A673 (cell line): ENCODE data around the gene CKMT2. TPM values are rescaled to one million over a fixed set of nuclear protein-coding genes. Genes with fewer than 3 reads are reported as not detected.

Experiments
- BruUV-seq: library from RNA; stranded (reverse); fragments of 400-500 nt; replicated peaks from 2 replicates; lab custom pipeline; 2021; lab: Mats Ljungman, UMichigan
- CTCF ChIA-PET: fragments of 300-600 bp; sonication (Branson Sonifier 250); formaldehyde crosslinking; loops from one replicate; lab custom pipeline; 2022; ENCODE audit warnings: antibody characterized with exemption; lab: Charles Lee
- POLR2A ChIA-PET: fragments of 300-600 bp; sonication (Branson Sonifier 250); formaldehyde crosslinking; loops from one replicate; lab custom pipeline; 2022; ENCODE audit warnings: antibody characterized with exemption; ENCODE audit not compliant: low non-redundant PET; lab: Charles Lee
- DNase-seq: peaks from one replicate; pipeline ENCODE4 v3.0.0-alpha.2; 2015; ENCODE audit warnings: low spot score
- H3K27ac ChIP-seq: fragments of 200-600 bp; sonication (generic); 2 replicates; pipeline ENCODE4 v1.5.1; 2016; ENCODE audit warnings: mixed run types, low read depth, mild to moderate bottlenecking, mixed read lengths, antibody characterized with exemption, low read length; ENCODE audit not compliant: poor library complexity, severe bottlenecking
- H3K27me3 ChIP-seq: fragments of 200-600 bp; sonication (generic); replicated peaks from 2 replicates; pipeline ENCODE4 v1.6.1; 2017; ENCODE audit warnings: mixed run types, low read depth, mild to moderate bottlenecking, mixed read lengths, antibody characterized with exemption, low read length; ENCODE audit not compliant: insufficient read depth, poor library complexity
- H3K36me3 ChIP-seq: fragments of 200-600 bp; sonication (generic); 2 replicates; pipeline ENCODE4 v1.6.1; 2016; ENCODE audit warnings: mixed run types, mild to moderate bottlenecking, mixed read lengths, antibody characterized with exemption, low read length; ENCODE audit not compliant: insufficient read depth, poor library complexity, severe bottlenecking
- H3K4me1 ChIP-seq: fragments of 200-600 bp; sonication (generic); 2 replicates; pipeline ENCODE4 v1.6.1; 2017; ENCODE audit warnings: mixed run types, mild to moderate bottlenecking, mixed read lengths, antibody characterized with exemption, low read length; ENCODE audit not compliant: insufficient read depth, poor library complexity, severe bottlenecking
- H3K4me3 ChIP-seq: fragments of 200-600 bp; sonication (generic); 2 replicates; pipeline ENCODE4 v1.5.1; 2016; ENCODE audit warnings: low read depth, mixed run types, mild to moderate bottlenecking, mixed read lengths, low read length; ENCODE audit not compliant: poor library complexity, severe bottlenecking
- H3K9me3 ChIP-seq: fragments of 200-600 bp; sonication (generic); 2 replicates; pipeline ENCODE4 v1.6.1; 2016; ENCODE audit warnings: mixed run types, low read depth, mild to moderate bottlenecking, mixed read lengths, antibody characterized with exemption, low read length; ENCODE audit not compliant: poor library complexity, severe bottlenecking
- CTCF ChIP-seq: fragments of 300-800, 200-600 bp; sonication (generic); conservative IDR thresholded peaks from 2 replicates; pipeline ENCODE4 v1.5.1; 2017; ENCODE audit warnings: low read depth, mild to moderate bottlenecking, antibody characterized with exemption, low read length, moderate library complexity, mixed read lengths
- EZH2 ChIP-seq: fragments of 200-600 bp; sonication (generic); IDR thresholded peaks from 2 replicates; pipeline ENCODE4 v1.6.1; 2017; ENCODE audit warnings: borderline replicate concordance, low read depth, mild to moderate bottlenecking, mixed read lengths, antibody characterized with exemption, low read length; ENCODE audit not compliant: poor library complexity, severe bottlenecking
- intact Hi-C: fragments of 100-400 bp; cut with micrococcal nuclease; formaldehyde crosslinking; loops from one replicate; pipeline ENCODE4 v1.10.0; 2022; ENCODE audit not compliant: unreplicated experiment
- total RNA-seq: library from RNA; stranded (reverse); gene quantifications from 2 replicates; pipeline ENCODE4 v1.2.3, GENCODE V29; 2021

The CKMT2 gene
- total RNA-seq, 1 experiment from 2014 or later = not detected

- intact Hi-C loops = loop anchor here (2.0 to 10.0 kb wide), 4 partner anchors 391 to 711 kb away; partner anchors contain the start of gene FAM151B
- Histone ChIP-seq H3K4me1 (peaks cover 5% of the 10 kb centered on the region), H3K36me3 (no peaks in the 10 kb centered on the region), H3K4me3 (no peak overlapping the region), H3K9me3 (no peaks in the 10 kb centered on the region), H3K27ac (no peak overlapping the region), H3K27me3 (no peaks in the 10 kb centered on the region)
- no TSS peak for BruUV-seq
- POLR2A ChIA-PET = no interaction called here
- DNase-seq = no peak
- CTCF ChIA-PET = interaction anchor here (0.5 to 1.0 kb wide), 3 partner anchors 10 to 626 kb away, joined by 3 to 8 read pairs (median 3); no protein-coding TSS in a partner anchor
- TF ChIP-seq EZH2 (no peak), CTCF (no peak)
Measured at GRCh38 chr5:81195335-81195929, 37.7 kb upstream of the CKMT2 start.

GRCh38 chr5:81202655-81203054, 30.5 kb upstream of the CKMT2 start:
- Histone ChIP-seq H3K4me3 (no peak overlapping the region), H3K9me3 (no peaks in the 10 kb centered on the region), H3K36me3 (no peaks in the 10 kb centered on the region), H3K27me3 (no peaks in the 10 kb centered on the region), H3K4me1 (no peaks in the 10 kb centered on the region), H3K27ac (no peak overlapping the region)
- ChIA-PET CTCF (no interaction called here), POLR2A (no interaction called here)
- DNase-seq = no peak
- no peak for TF ChIP-seq EZH2
- no peak for TF ChIP-seq CTCF
- no TSS peak for BruUV-seq
- intact Hi-C loops = no loop called here

GRCh38 chr5:81203729-81204128, 29.4 kb upstream of the CKMT2 start:
- CTCF ChIA-PET = no interaction called here
- Histone ChIP-seq H3K27ac (no peak overlapping the region), H3K4me1 (no peaks in the 10 kb centered on the region), H3K4me3 (no peak overlapping the region), H3K9me3 (no peaks in the 10 kb centered on the region), H3K36me3 (no peaks in the 10 kb centered on the region), H3K27me3 (no peaks in the 10 kb centered on the region)
- no peak for DNase-seq
- no TSS peak for BruUV-seq
- TF ChIP-seq EZH2 = no peak
- POLR2A ChIA-PET = no interaction called here
- intact Hi-C loops = no loop called here

DNA sequence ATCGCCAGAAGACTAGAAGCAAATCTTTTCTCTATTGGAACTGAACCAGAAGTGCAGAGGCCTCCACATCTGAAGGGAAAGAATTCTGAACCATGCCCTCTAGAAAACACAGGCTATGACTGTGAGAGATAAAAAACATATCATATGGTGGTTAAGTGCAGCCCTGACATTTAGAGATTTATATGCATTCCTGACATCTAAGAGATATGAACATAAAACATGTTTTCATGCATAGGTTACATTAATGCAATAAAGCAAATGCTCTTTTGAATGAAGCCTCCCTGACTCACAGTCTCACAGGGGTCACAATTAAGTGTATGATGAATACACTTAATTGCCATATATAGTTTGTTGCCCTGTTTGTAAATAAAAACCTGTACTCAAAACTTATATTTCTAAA, 28.9 kb upstream of the CKMT2 start:
- CTCF ChIA-PET = no interaction called here
- no peak overlapping the region for H3K4me3 ChIP-seq
- DNase-seq = no peak
- H3K4me1 ChIP-seq = no peaks in the 10 kb centered on the region
- TF ChIP-seq CTCF (no peak), EZH2 (no peak)
- intact Hi-C loops = no loop called here
- no TSS peak for BruUV-seq
- H3K27ac ChIP-seq = no peak overlapping the region
- no peaks in the 10 kb centered on the region for H3K27me3 ChIP-seq
- no peaks in the 10 kb centered on the region for H3K9me3 ChIP-seq
- POLR2A ChIA-PET = no interaction called here
- H3K36me3 ChIP-seq = no peaks in the 10 kb centered on the region
